Measurements from ENCODE around the gene MTERF1. TPM values are rescaled to one million over a fixed set of nuclear protein-coding genes. Genes with fewer than 3 reads are reported as not detected.

Gene MTERF1
- polyA plus RNA-seq, 1 of the 3 experiments (the other 2 are of a cell fraction), result 6.1 TPM

GRCh38 chr7:91869661-91870060 is 10.8 kb downstream of the MTERF1 start:
- WGBS (ENCODE audit: low lambda C conversion rate), result 90% methylated on average over 1 of the region's 1 CpG
- H3K9ac ChIP-seq, result no peak overlapping the region
- H3K9me2 ChIP-seq, result no peaks in the 10 kb centered on the region
- ChIA-PET POLR2A (no interaction called here), CTCF (interaction anchor here (0.8 to 2.0 kb wide), 5 partner anchors 9 to 577 kb away, joined by 3 to 7 read pairs (median 4); partner anchors contain the start of genes GATAD1 and MTERF1)
- no peak overlapping the region for H3K27ac ChIP-seq (ENCODE audit: low read depth in 2 of 2, low read length in 1 of 2)
- no peak overlapping the region for H3K4me3 ChIP-seq (ENCODE audit: low read depth in 2 of 2, low read length in 1 of 2)
- H3K4me2 ChIP-seq, result no peak overlapping the region
- no peak for TF ChIP-seq SMC3 (IDR thresholded peaks at IDR 0.05; ENCODE audit: low read depth, low read length)
- TF ChIP-seq FOSL2 (IDR thresholded peaks at IDR 0.05; ENCODE audit: borderline replicate concordance, low read depth), result no peak
- TF ChIP-seq GATA2 (CRISPR knock-in tag; IDR thresholded peaks at IDR 0.05), result no peak
- TF ChIP-seq, protein P1, sequence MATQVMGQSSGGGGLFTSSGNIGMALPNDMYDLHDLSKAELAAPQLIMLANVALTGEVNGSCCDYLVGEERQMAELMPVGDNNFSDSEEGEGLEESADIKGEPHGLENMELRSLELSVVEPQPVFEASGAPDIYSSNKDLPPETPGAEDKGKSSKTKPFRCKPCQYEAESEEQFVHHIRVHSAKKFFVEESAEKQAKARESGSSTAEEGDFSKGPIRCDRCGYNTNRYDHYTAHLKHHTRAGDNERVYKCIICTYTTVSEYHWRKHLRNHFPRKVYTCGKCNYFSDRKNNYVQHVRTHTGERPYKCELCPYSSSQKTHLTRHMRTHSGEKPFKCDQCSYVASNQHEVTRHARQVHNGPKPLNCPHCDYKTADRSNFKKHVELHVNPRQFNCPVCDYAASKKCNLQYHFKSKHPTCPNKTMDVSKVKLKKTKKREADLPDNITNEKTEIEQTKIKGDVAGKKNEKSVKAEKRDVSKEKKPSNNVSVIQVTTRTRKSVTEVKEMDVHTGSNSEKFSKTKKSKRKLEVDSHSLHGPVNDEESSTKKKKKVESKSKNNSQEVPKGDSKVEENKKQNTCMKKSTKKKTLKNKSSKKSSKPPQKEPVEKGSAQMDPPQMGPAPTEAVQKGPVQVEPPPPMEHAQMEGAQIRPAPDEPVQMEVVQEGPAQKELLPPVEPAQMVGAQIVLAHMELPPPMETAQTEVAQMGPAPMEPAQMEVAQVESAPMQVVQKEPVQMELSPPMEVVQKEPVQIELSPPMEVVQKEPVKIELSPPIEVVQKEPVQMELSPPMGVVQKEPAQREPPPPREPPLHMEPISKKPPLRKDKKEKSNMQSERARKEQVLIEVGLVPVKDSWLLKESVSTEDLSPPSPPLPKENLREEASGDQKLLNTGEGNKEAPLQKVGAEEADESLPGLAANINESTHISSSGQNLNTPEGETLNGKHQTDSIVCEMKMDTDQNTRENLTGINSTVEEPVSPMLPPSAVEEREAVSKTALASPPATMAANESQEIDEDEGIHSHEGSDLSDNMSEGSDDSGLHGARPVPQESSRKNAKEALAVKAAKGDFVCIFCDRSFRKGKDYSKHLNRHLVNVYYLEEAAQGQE (IDR thresholded peaks at IDR 0.05; ENCODE audit: low read depth, low read length), result no peak
- TF ChIP-seq, protein P2, sequence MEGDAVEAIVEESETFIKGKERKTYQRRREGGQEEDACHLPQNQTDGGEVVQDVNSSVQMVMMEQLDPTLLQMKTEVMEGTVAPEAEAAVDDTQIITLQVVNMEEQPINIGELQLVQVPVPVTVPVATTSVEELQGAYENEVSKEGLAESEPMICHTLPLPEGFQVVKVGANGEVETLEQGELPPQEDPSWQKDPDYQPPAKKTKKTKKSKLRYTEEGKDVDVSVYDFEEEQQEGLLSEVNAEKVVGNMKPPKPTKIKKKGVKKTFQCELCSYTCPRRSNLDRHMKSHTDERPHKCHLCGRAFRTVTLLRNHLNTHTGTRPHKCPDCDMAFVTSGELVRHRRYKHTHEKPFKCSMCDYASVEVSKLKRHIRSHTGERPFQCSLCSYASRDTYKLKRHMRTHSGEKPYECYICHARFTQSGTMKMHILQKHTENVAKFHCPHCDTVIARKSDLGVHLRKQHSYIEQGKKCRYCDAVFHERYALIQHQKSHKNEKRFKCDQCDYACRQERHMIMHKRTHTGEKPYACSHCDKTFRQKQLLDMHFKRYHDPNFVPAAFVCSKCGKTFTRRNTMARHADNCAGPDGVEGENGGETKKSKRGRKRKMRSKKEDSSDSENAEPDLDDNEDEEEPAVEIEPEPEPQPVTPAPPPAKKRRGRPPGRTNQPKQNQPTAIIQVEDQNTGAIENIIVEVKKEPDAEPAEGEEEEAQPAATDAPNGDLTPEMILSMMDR (IDR thresholded peaks at IDR 0.05), result peak; percentile 8; the same call in 1 of the 2 replicates
- H3K9me3 ChIP-seq, result no peaks in the 10 kb centered on the region
- H3K36me3 ChIP-seq (replicated peaks in 1 of 2; ENCODE audit: control insufficient read depth in 1 of 2, insufficient read depth in 2 of 2, low read length in 1 of 2), result peaks cover 50 to 54% of the 10 kb centered on the region in 2 experiments
- H4K20me1 ChIP-seq (ENCODE audit: insufficient read depth), result no peaks in the 10 kb centered on the region
- peaks cover 33% of the 10 kb centered on the region for H3K79me2 ChIP-seq (ENCODE audit: insufficient read depth)
- no peak overlapping the region for H2AFZ ChIP-seq (ENCODE audit: low read depth)
- no peaks in the 10 kb centered on the region for H3K27me3 ChIP-seq (ENCODE audit: insufficient read depth)
- peaks cover 8% of the 10 kb centered on the region for H3F3A ChIP-seq (replicated peaks; ENCODE audit: insufficient read depth)
- no peak for DNase-seq
- no peaks in the 10 kb centered on the region; a peak in 3 of 4 replicates for H3K4me1 ChIP-seq (ENCODE audit: control insufficient read depth in 1 of 2, insufficient read depth in 2 of 2, low read depth in 1 of 2, low read length in 1 of 2)

GRCh38 chr7:91866599-91867148 is 13.8 kb downstream of the MTERF1 start:
- TF ChIP-seq RCOR1 (IDR thresholded peaks at IDR 0.05; ENCODE audit: low read length) (peak; percentile 50; the same call in 1 of the 2 replicates), RAD21 (IDR thresholded peaks at IDR 0.05; ENCODE audit: low read length) (peak; percentile 13; the same call in 1 of the 2 replicates), GABPA (IDR thresholded peaks at IDR 0.05; ENCODE audit: low read depth) (no peak)
- no peaks in the 10 kb centered on the region for H3K27me3 ChIP-seq (ENCODE audit: insufficient read depth)
- CTCF ChIA-PET, result interaction anchor here (0.6 to 2.7 kb wide), 11 partner anchors 9 to 783 kb away, joined by 3 to 20 read pairs (median 4); no protein-coding TSS in a partner anchor

More at GRCh38 chr7:91866599-91867148, 13.8 kb downstream of the MTERF1 start:
- peaks cover 25 to 27% of the 10 kb centered on the region in 2 experiments for H3K36me3 ChIP-seq (replicated peaks in 1 of 2; ENCODE audit: control insufficient read depth in 1 of 2, insufficient read depth in 2 of 2, low read length in 1 of 2)
- no peak overlapping the region for H3K4me2 ChIP-seq
- H3K27ac ChIP-seq (ENCODE audit: low read depth in 2 of 2, low read length in 1 of 2), result no peak overlapping the region
- POLR2A ChIA-PET, result no interaction called here
- H3K9me2 ChIP-seq, result no peaks in the 10 kb centered on the region
- WGBS (ENCODE audit: low lambda C conversion rate), result 28% methylated on average over 2 of the region's 2 CpGs
- H3F3A ChIP-seq (replicated peaks; ENCODE audit: insufficient read depth), result peaks cover 8% of the 10 kb centered on the region
- H4K20me1 ChIP-seq (ENCODE audit: insufficient read depth), result no peaks in the 10 kb centered on the region; the same call in 1 of the 2 replicates
- H3K9me3 ChIP-seq, result no peaks in the 10 kb centered on the region
- no peaks in the 10 kb centered on the region; a peak in 3 of 4 replicates for H3K4me1 ChIP-seq (ENCODE audit: control insufficient read depth in 1 of 2, insufficient read depth in 2 of 2, low read depth in 1 of 2, low read length in 1 of 2)
- peaks cover 9% of the 10 kb centered on the region; the same call in 1 of the 2 replicates for H3K79me2 ChIP-seq (ENCODE audit: insufficient read depth)
- no peak for DNase-seq
- H3K9ac ChIP-seq, result no peak overlapping the region
- no peak overlapping the region for H3K4me3 ChIP-seq (ENCODE audit: low read depth in 2 of 2, low read length in 1 of 2)
- H2AFZ ChIP-seq (ENCODE audit: low read depth), result no peak overlapping the region
